Measurements from ENCODE around the gene FTSJ1. TPM values are rescaled to one million over a fixed set of nuclear protein-coding genes. Genes with fewer than 3 reads are reported as not detected.
A peak's percentile ranks its signal among the peaks of the same experiment; 100 is the strongest.

The FTSJ1 gene
- total RNA-seq, 2 donors from 2014 or later = 83.8 to 120 TPM

GRCh38 chrX:48531358-48531959 lies 55.5 kb downstream of the FTSJ1 start:
- Mint-ChIP-seq H3K36me3 (peaks cover 16% of the 10 kb centered on the region), H3K4me3 (peak overlapping the region; percentile 44), H3K27me3 (peaks cover 0 to 7% of the 10 kb centered on the region in 2 donors), H3K9me3 (no peaks in the 10 kb centered on the region), H3K4me1 (ENCODE audit: low read depth in 2 of 2) (peaks cover 30 to 43% of the 10 kb centered on the region in 2 donors), H3K27ac (peak overlapping the region; percentile 56 to 74)
- no peak for DNase-seq (ENCODE audit: low spot score)
- ATAC-seq = peak; percentile 68 to 73

GRCh38 chrX:48532161-48532560 lies 56.2 kb downstream of the FTSJ1 start:
- Mint-ChIP-seq H3K36me3 (peaks cover 12% of the 10 kb centered on the region), H3K4me1 (ENCODE audit: low read depth in 2 of 2) (peaks cover 27 to 38% of the 10 kb centered on the region in 2 donors), H3K27ac (peak overlapping the region; percentile 56 to 74), H3K27me3 (peaks cover 0 to 5% of the 10 kb centered on the region in 2 donors), H3K9me3 (no peaks in the 10 kb centered on the region), H3K4me3 (peak overlapping the region; percentile 44)
- no peak for DNase-seq (ENCODE audit: low spot score)
- ATAC-seq = no peak

- Mint-ChIP-seq H3K27me3 (peaks cover 0 to 5% of the 10 kb centered on the region in 2 donors), H3K4me3 (no peak overlapping the region), H3K36me3 (peaks cover 11% of the 10 kb centered on the region), H3K9me3 (no peaks in the 10 kb centered on the region), H3K27ac (peak overlapping the region in 1 of 2 donors; percentile 74), H3K4me1 (ENCODE audit: low read depth in 2 of 2) (peaks cover 27 to 42% of the 10 kb centered on the region in 2 donors)
- DNase-seq (ENCODE audit: low spot score) (no peak), ATAC-seq (no peak)
Measured at GRCh38 chrX:48533165-48533564, 57.2 kb downstream of the FTSJ1 start.

Other genes with a start within 250 kb of the FTSJ1 start
- gene SSX1, start 220.8 kb upstream of the FTSJ1 start, total RNA-seq = not detected
- not detected for gene SSX3, start 119.5 kb upstream of the FTSJ1 start, total RNA-seq
- not detected for gene SSX4, start 92.7 kb upstream of the FTSJ1 start, total RNA-seq
- gene SSX4B, start 64.2 kb upstream of the FTSJ1 start, total RNA-seq = not detected
- gene SLC38A5, start 5.9 kb upstream of the FTSJ1 start, total RNA-seq = 100 to 1,000 TPM in 1 of 2 donors, 10 to 100 TPM in 1; 70.7 to 156 TPM
- gene PORCN, start 32.8 kb downstream of the FTSJ1 start, total RNA-seq = 10 to 100 TPM; 25.9 to 31.0 TPM
- gene EBP, start 45.6 kb downstream of the FTSJ1 start, total RNA-seq = 100 to 1,000 TPM; 380 to 399 TPM
- 10 to 100 TPM; 31.8 to 37.0 TPM for gene TBC1D25, start 63.5 kb downstream of the FTSJ1 start, total RNA-seq
- gene RBM3, start 98.3 kb downstream of the FTSJ1 start, total RNA-seq = 100 to 1,000 TPM; 329 to 362 TPM
- gene WDR13, start 121.3 kb downstream of the FTSJ1 start, total RNA-seq = 10 to 100 TPM; 39.7 to 64.7 TPM
- gene WAS, start 207.6 kb downstream of the FTSJ1 start, total RNA-seq = 100 to 1,000 TPM in 1 of 2 donors, 10 to 100 TPM in 1; 98.7 to 109 TPM
- gene SUV39H1, start 220.5 kb downstream of the FTSJ1 start, total RNA-seq = 10 to 100 TPM; 19.2 to 33.8 TPM